ENCODE data around the gene PLEKHB1.

Gene PLEKHB1

DNA sequence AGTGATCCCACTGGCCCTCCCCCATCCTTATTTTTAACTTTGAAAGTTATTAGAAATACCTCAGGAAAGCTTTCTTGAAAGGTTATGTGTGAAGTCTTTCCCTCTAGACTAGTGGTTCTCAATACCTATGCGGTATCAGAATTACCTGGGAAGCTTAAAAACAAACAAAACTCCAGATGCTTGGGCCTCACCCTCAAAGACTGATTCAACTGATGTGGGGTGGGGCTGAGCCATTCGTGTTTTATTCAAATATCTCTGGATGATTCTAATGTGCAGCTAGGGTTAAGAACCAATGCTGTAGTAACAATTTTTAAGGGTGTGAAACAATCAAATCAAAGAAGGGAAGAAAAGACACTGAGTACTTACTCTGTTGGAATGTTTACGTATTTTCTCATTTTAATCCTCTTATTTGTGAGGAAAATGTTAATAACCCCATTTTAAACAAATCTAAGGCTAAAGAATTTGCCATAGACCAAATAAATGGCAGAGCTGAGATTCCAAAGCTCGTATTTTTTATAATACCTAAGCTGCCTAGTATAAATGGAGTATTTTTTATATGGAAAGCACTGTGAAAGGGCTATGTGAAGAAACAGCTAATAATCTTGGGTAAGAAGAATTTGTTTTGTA is 47.6 kb downstream of the PLEKHB1 start:
- DNase-seq, result no peak

DNA sequence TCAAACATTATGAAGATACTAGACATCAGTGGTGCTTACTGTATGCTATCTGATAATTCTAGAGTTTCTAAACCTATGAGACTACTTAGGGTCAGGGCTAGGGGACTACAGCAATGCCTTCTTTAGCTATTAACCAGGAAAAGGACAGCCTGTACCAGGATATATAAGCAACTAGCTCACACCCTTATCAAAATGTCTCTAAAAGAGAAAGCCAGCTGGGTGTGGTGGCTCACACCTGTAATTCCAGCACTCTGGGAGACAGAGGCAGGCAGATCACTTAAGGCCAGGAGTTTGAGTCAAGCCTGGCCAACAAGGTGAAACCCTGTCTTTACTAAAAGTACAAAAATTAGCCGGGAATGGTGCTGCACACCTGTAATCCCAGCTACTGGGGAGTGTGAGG is 58.7 kb downstream of the PLEKHB1 start:
- no peak for DNase-seq

DNA sequence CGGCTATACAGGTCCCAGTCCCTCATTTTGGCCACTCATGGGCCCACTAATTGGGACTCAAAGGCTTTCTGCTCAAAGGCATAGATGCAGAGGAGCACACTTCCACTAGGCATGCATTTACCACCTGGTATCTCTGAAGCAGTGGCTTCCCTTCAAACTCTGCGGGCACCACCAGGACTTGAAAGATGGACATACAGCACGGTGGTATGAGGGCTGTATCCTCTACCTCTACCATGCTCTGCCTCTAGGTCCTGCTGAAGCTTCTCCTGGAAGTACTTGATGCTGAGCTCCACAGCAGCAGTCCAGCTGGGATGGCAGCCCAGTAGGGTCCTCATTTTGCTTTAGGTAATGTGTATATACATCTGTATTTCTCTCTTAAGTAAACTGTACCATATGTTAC is 64.6 kb downstream of the PLEKHB1 start:
- DNase-seq, result no peak
